ENCODE results near the gene FIZ1.

DNA sequence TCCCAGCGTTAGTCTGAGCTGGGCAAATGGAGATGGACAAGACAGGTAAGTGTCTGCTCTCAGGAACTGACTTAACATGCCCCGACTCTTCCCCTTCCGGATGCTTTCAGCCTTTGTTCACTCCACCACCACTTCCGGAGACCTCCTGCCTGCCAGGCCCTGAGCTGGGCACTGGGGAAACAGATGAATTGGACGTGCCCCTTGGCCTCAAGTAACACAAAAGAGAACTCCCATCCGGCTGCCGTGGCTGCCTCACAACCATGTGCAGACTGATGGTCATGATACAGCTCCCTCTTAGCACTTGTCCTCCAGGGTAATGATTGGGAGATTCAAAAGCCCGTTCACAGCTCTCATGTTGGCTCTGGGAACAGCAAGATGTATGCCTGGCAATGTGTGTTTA is 18.1 kb upstream of the FIZ1 start:
- TF ChIP-seq CTCF (IDR thresholded peaks at IDR 0.05): no peak
- no peak for TF ChIP-seq POLR2A (IDR thresholded peaks at IDR 0.05)

Measured in esophagus squamous epithelium (tissue), 4 donors.